Amygdala (tissue), 56 donors: Measurements from ENCODE around the gene HDAC4.
A peak's percentile ranks its signal among the peaks of the same experiment; 100 is the strongest.

ENCODE experiments used
- DNase-seq, 56 donors: peaks; one replicate each; lab custom pipeline; 2025; lab: John Stamatoyannopoulos, UW

Gene HDAC4

DNA sequence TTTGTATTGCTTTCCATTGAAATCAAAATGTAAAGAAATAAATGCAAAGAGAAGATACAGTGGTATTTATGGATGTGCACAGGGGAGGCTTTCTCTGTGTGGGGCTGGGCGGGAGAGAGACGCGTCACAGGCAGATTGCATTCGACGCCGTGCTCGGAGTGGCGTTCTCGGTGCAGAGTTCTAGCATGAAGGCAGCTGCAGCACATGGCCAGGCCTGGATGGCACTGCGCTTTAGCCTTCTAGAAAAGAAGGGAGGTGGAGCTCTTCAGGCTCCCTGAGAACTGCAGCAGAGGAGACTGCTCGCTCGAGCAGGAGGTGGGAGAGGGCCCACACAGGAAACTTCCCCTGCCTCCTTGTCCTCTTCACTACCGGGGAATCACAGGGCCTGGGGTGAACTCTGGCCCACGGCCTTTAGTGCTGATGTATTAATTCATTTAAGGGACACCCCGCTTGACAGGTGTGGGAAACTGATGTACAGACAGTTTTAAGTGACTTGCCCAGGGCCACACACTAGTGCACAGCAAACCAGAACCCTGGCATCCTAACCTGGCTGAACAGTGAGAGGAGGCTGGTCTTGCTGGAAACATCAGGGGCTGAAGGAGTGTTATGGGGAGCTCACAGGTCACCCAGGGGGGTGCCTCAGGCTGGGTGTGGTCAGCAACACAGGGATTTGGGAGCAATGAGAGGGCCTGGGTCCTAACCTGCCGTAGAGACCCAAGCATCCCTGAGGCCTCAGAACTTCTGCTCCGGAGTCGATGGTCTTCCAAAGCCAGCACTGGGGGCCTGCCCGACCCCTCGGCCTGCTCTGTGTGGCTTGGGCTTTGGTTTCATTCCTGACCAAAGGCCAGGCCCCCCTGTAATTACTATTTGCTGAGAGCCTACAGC lies 199.9 kb downstream of the HDAC4 start:
- DNase-seq = peak in 1 of 56 donors; percentile 38

DNA sequence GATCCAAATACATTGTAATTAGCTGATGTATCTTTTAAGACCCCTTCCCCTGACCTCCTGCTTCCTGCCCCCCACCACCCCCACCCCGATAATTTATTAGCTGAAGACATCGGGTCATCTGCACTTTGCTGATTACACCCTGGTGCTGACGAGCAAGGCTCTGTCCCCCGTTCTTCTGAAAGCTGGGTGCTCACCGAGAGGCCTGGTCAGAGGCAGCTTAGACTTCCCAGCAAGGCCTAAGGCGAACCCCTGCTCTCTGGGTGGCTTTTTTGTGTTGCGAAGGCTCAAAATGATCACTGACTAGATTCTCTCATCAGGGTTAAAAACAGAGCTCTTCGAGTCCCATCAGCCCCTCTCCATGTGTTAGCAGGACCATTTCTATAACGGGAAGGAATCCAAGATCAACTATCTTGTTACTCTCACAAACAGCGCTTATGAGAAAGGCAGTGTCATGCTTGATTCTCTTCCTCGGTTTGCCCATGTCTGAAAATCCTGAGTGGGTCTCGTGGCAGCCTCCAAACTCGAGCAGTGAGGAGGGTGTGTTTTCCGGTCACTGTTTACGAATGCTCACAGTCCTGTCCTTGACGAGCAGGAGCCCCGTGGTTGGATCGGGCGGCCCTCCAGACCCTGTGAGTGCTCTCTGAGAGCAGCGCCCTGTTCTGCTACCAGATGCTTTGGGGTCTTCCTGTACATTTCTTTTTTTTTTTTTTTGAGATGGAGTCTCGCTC lies 201.6 kb downstream of the HDAC4 start:
- peak in 17 of 56 donors; percentile 24 to 65 (median 54) for DNase-seq

DNA sequence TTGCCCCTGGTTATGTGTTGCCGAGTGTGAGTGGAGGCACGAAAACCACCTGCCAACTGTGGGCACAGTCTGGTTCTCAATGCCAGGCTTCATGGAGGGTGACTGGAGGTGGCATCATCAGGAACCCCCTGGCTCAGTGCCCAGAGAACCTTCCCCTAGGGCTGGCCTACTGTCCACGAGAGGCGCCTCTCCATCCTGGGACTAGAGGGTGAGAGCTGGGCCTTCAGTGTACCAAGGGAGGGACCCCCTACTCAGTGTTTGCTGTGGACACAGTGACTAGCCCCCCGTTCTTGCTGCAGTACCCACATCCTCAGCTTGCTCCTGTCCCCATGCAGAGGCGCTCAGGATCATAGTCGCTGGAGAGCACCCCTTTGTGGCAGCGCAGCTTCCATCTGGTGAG lies 202.6 kb downstream of the HDAC4 start:
- DNase-seq = no peak

DNA sequence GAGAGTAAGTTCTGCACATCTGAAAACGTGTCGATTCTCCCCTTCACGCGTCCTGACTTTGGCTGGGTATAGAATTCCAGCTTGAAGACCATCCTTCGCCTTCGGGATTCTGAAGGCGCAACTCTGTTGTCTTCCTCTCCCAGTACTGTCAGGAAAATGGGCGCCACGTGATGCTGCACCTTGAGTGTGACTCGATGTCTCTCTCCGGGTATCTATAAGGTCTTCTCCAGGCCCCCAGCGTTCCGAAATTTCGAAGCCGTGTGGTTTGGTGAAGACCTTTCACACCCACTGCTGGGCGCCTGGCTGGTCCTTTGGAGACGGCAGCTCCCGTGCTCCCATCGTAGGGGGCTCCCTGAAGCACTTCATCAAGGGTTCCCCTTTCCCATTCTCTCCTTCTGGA lies 203.7 kb downstream of the HDAC4 start:
- DNase-seq = no peak

GRCh38 chr2:239196474-239197021 lies 204.3 kb downstream of the HDAC4 start:
- DNase-seq = no peak

DNA sequence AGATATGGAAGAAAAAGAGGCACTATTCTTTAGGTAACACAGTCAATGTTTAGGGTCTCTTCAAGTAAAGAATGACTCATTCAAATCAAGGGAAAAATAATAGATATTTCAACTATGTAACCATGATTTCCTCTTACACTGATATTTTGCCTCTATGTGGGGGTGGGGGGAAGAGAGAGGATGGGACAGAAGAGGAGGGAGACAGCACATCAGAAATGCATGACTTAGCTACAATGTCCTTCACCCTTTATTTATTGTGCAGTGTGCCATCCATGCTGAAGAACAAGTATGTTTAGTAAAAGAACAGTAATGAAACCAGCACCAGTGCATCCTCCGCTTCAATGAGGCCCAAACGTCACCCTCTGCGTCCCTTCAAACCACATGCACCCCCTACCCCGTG lies 204.8 kb downstream of the HDAC4 start:
- DNase-seq = no peak

- DNase-seq = peak in 36 of 56 donors; percentile 27 to 91 (median 60)
These were observed 205.4 kb downstream of the HDAC4 start for GRCh38 chr2:239195318-239195871.

DNA sequence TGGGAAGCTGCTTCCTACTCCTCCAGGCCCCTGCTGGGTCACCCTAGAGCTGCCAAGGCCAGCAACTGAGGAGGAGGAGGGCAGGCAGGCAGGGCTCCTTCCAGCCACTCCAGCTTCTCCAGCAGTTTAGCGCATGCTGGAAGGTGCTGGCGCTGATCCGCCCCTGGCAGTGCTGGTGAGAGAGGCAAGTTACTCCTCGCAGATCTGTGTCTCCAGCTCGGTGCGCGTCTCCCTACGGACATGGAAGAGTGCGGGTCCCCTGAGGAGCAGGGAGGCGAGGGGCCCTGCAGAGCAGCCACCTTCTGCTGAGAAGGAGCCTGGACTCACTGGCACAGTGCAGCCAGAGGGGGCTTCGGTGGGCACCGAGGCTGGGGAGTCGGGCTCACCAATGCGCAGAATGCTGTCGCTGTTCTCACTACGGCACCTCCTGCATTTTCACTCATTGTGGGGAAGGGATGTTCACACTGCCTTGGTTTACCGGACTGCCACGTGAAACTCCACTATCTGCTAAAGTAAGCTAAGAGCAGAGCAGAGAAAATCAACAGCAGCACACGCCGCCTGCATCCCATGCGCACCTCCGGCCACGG lies 206.0 kb downstream of the HDAC4 start:
- DNase-seq = peak in 14 of 56 donors; percentile 23 to 67 (median 48)

DNA sequence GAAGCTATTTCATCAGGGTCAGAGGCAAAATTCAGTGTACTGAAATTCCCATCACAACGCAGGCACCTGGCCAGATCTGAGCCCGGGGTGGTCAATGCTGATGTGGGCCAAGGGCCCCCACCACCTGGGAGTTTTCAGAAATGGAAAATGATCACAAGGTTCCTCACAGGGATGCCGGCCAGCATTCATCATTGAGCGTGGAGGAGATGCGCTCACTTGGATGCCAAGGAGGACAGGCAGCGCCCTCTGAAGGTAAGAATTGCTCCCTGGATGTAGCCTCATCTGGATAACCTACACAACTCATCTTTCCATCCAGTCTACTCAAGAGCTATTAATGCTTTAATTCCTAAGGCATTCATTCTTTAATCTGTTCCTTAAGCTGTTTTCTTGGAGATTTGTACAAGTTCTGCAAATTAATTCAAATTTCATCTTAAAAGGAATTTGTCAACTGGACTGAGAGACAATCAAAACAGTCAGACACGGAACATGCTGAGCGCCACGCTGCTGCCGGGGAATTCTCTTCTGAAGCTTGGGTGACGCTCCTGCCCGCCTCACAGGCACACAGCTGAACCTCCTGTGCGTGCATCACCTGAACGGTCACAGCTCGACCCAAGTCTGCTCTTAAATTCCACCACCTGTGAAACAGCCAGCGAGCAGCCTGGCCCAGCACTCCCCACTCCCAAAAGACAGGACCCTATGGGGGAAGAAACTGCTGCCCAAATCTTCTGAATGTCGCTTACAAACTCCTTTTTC lies 206.7 kb downstream of the HDAC4 start:
- peak in 28 of 56 donors; percentile 21 to 79 (median 52) for DNase-seq

- DNase-seq = peak in 22 of 56 donors; percentile 34 to 75 (median 51)
These were observed 207.4 kb downstream of the HDAC4 start for GRCh38 chr2:239193401-239193811.

DNA sequence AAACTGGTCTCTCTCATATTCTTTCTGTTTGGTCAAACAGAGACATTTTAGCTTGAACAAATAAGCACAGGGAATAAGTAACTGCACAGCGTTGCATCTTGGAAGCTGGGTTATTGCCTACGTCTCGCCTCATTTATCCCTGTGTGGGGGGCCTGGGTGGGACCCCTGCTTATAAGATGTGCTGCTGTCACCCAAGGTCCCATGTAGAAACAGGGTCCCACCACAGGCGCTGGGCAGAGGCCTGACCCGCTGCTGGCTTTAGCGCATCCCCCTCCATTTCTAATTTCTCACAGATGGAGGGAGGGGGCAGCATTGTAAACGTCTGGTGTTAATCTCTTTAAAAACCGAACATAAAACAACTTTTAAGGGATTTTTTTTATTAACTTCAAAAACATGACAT lies 207.8 kb downstream of the HDAC4 start:
- no peak for DNase-seq

GRCh38 chr2:239192456-239192855 lies 208.4 kb downstream of the HDAC4 start:
- no peak for DNase-seq

DNA sequence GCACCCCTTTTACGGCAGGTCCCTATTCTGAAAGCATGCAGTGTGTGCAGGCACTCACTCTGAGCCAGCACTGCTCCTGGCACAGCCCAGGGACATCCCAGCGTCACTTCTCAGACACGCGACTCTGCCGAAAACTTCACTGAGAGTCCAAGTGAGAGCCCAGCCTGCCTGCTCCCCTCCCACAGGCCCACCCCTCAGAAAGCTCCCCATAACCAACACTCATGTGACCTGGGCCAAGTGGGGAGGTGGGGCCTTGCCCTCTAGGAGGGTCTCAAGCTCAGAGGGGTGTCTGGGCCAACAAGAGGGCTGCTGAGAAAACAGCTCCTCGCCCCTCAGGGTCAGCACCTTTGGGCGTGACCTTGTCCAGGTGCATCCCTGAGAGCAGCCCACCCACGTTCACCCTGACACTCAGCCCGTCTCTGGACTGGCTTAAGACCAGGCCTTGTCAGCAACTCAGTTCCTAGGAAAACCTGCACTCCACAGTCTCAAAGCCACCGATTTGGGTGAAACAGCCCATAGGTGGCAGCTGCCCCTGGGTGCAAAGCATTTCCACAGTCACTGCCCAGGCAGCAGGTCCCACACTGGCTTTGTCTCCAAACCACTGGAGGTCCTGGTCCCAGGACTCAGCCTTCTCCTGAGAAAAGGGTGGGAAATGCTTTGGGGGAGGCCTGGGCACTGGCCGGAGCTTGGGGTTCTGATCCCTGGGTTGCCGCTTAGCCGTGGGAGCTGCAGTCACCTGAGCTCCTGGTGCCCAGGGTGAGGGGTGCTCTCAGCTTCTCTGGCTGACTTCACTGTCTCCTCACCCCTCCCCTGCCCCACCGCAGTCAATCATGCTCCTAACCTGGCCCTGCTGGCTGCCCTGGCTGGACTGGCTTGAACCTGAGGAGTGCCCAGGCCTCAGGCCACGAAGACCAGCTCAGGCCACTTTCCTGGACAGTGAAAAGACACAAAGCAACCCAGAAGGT lies 209.6 kb downstream of the HDAC4 start:
- DNase-seq = no peak

- DNase-seq = peak in 1 of 56 donors; percentile 27
These were observed 210.5 kb downstream of the HDAC4 start for GRCh38 chr2:239190361-239190760.

DNA sequence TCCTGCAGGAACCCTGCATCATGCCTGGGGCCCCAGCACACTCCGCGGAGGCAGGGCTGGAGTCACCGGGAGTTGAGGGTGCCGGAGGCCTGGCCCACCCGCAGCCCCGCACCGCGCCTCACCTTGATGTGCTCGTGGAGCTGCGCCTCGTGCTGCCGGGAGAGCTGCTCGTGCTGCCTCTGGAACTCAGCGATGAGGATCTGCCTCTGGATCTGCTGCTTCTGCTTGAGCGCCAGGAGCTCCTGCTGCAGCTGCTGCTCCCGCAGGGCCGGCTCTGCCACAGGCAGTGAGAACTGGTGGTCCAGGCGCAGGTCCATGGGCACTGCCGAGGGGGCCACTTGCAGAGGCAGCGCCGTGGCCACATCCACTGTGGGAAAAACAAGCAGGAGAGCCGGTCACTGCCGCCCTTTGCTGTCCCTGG lies 211.1 kb downstream of the HDAC4 start:
- DNase-seq = no peak

DNA sequence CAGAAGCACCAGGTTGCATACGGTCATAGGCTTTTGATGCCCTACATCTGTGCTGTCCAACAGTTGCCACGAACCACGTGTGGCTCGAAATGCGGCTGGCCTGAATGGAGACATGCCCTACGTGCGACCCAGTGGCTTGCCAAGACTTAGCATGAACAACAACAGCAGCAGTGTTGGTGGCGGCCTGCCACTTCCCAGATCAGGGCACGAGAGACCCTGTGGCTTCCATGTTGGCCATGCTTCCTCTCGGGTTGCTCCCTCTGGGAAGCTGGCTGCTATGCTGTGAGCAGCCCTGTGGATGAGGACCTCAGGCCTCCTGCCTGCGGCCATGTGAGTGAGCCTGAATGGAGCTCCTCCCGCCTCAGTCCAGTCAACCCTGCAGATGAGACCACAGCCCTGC lies 212.3 kb downstream of the HDAC4 start:
- DNase-seq = no peak

GRCh38 chr2:239187464-239188253 lies 213.2 kb downstream of the HDAC4 start:
- no peak for DNase-seq
